Caco-2 (cell line): ENCODE data around the gene ANTXRL. TPM values are rescaled to one million over a fixed set of nuclear protein-coding genes. Genes with fewer than 3 reads are reported as not detected.
"Not testable (repeated sequence)": the region's sequence is repeated elsewhere in the genome, so short reads cannot be mapped to it uniquely, and the experiment has no call there.

ENCODE experiments used
- BruUV-seq: library from RNA; stranded (reverse); fragments of 400-500 nt; replicated peaks from 2 replicates; lab custom pipeline; 2021; lab: Mats Ljungman, UMichigan
- CTCF ChIA-PET: fragments of 300-600 bp; sonication (Branson Sonifier 250); formaldehyde crosslinking; loops from one replicate; lab custom pipeline; 2022; ENCODE audit warnings: antibody characterized with exemption; lab: Charles Lee
- POLR2A ChIA-PET: fragments of 300-600 bp; sonication (Branson Sonifier 250); formaldehyde crosslinking; loops from one replicate; lab custom pipeline; 2022; ENCODE audit warnings: antibody characterized with exemption; lab: Charles Lee
- DNase-seq, 2 experiments: peaks; one replicate each; pipeline versions ENCODE4 v3.0.0 to v3.0.0-alpha.2; 2020 to 2022
- H3K27me3 ChIP-seq: replicated peaks from 2 replicates; pipeline ENCODE4 v1.6.0; 2011; ENCODE audit warnings: low read length; ENCODE audit not compliant: control insufficient read depth, insufficient read depth
- H3K36me3 ChIP-seq: 2 replicates; pipeline ENCODE4 v1.5.1; 2011; ENCODE audit warnings: low read length; ENCODE audit not compliant: control insufficient read depth, insufficient read depth
- H3K4me1 ChIP-seq: fragments of 250-450 bp; sonication (Bioruptor Pico); 2 replicates; pipeline ENCODE4 v1.5.1; 2020; ENCODE audit warnings: mild to moderate bottlenecking
- H3K4me3 ChIP-seq: 2 replicates; pipeline ENCODE4 v1.5.1; 2011; ENCODE audit warnings: low read depth, mild to moderate bottlenecking, control low read depth, low read length
- H3K9me3 ChIP-seq: fragments of 250-450 bp; sonication (Bioruptor Pico); 2 replicates; pipeline ENCODE4 v1.5.1; 2020; ENCODE audit warnings: mild to moderate bottlenecking, moderate library complexity
- H3K27ac Mint-ChIP-seq: one replicate; pipeline ENCODE4 v1.8.0; 2022; ENCODE audit warnings: mixed read lengths; ENCODE audit not compliant: unreplicated experiment
- H3K27me3 Mint-ChIP-seq: one replicate; pipeline ENCODE4 v1.8.0; 2022; ENCODE audit warnings: mixed read lengths; ENCODE audit not compliant: insufficient read depth, unreplicated experiment
- H3K36me3 Mint-ChIP-seq: one replicate; pipeline ENCODE4 v1.8.0; 2022; ENCODE audit warnings: mild to moderate bottlenecking, mixed read lengths; ENCODE audit not compliant: insufficient read depth, unreplicated experiment
- H3K4me1 Mint-ChIP-seq: one replicate; pipeline ENCODE4 v1.8.0; 2022; ENCODE audit warnings: low read depth, mixed read lengths; ENCODE audit not compliant: unreplicated experiment
- H3K4me3 Mint-ChIP-seq: one replicate; pipeline ENCODE4 v1.8.0; 2022; ENCODE audit warnings: mild to moderate bottlenecking, moderate library complexity, mixed read lengths; ENCODE audit not compliant: unreplicated experiment
- H3K9me3 Mint-ChIP-seq: one replicate; pipeline ENCODE4 v1.8.0; 2022; ENCODE audit warnings: mixed read lengths; ENCODE audit not compliant: unreplicated experiment
- CTCF ChIP-seq, 2 experiments: fragments of 200-600 bp in 1 of 2; IDR thresholded peaks; 1 replicate in 1 of 2; 2 replicates in 1 of 2; pipeline versions ENCODE4 v1.5.1 to v1.8.0; 2011 to 2022; ENCODE audit warnings: antibody characterized with exemption in 1 of 2, control low read depth in 1 of 2, inconsistent platforms in 1 of 2, low read depth in 1 of 2, low read length in 1 of 2, mild to moderate bottlenecking in 1 of 2, moderate library complexity in 1 of 2; ENCODE audit not compliant: insufficient read depth in 1 of 2, severe bottlenecking in 1 of 2, unreplicated experiment in 1 of 2
- intact Hi-C: fragments of 100-400 bp; cut with micrococcal nuclease; formaldehyde crosslinking; loops from one replicate; pipeline ENCODE4 v1.10.0; 2022; ENCODE audit not compliant: unreplicated experiment
- total RNA-seq: library from RNA; stranded (reverse); gene quantifications from 2 replicates; pipeline ENCODE4 v1.2.3, GENCODE V29; 2022

ANTXRL gene
- total RNA-seq, 1 experiment from 2014 or later = not detected

- no peaks in the 10 kb centered on the region for H3K36me3 ChIP-seq
- no peak for DNase-seq
- Mint-ChIP-seq H3K36me3 (no peaks in the 10 kb centered on the region), H3K27me3 (no peaks in the 10 kb centered on the region), H3K4me1 (no peaks in the 10 kb centered on the region), H3K9me3 (no peaks in the 10 kb centered on the region), H3K4me3 (no peak overlapping the region), H3K27ac (no peak overlapping the region)
- H3K9me3 ChIP-seq = no peaks in the 10 kb centered on the region
- H3K4me3 ChIP-seq = no peak overlapping the region
- ChIA-PET CTCF (no interaction called here), POLR2A (no interaction called here)
- BruUV-seq = no TSS peak
- H3K27me3 ChIP-seq = no peaks in the 10 kb centered on the region
- H3K4me1 ChIP-seq = no peaks in the 10 kb centered on the region
- intact Hi-C loops = no loop called here
- no peak for TF ChIP-seq CTCF (IDR thresholded peaks at IDR 0.05; ENCODE audit: insufficient read depth in 1 of 2, low read depth in 1 of 2, low read length in 1 of 2, severe bottlenecking in 1 of 2, unreplicated experiment in 1 of 2)
These were observed 7.9 kb downstream of the ANTXRL start for GRCh38 chr10:46294641-46295220.

DNA sequence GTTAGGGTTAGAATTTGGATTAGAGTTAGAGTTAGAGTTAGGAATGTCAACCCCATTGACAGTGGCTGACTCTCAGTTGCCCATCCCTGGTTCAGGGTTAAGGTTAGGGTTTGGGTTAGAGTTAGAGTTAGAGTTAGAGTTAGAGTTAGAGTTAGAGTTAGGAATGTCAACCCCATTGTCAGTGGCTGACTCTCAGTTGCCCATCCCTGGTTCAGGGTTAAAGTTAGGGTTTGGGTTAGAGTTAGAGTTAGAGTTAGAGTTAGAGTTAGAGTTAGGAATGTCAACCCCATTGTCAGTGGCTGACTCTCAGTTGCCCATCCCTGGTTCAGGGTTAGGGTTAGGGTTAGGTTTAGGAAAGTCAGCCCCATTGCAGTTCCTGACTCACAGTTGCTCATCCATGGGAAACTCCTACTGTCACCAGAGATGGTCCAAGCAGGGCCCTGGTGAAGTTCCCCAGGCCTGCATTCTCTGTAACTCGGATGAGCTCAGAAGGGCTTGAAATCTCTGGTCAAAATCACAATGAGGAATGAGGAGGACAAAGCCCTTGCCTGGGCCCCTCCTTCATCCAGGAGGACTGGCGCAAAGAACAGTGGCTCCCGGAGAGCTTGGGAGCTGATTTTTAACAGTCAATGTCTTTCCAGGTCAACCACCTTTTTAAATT is 8.7 kb downstream of the ANTXRL start:
- H3K4me1 Mint-ChIP-seq, CTCF ChIA-PET, BruUV-seq, H3K27me3 ChIP-seq, H3K4me3 ChIP-seq, intact Hi-C loops, H3K9me3 Mint-ChIP-seq, H3K9me3 ChIP-seq, H3K36me3 ChIP-seq, DNase-seq, POLR2A ChIA-PET, H3K36me3 Mint-ChIP-seq, H3K27ac Mint-ChIP-seq, H3K4me1 ChIP-seq, H3K4me3 Mint-ChIP-seq, H3K27me3 Mint-ChIP-seq: not testable (repeated sequence)

DNA sequence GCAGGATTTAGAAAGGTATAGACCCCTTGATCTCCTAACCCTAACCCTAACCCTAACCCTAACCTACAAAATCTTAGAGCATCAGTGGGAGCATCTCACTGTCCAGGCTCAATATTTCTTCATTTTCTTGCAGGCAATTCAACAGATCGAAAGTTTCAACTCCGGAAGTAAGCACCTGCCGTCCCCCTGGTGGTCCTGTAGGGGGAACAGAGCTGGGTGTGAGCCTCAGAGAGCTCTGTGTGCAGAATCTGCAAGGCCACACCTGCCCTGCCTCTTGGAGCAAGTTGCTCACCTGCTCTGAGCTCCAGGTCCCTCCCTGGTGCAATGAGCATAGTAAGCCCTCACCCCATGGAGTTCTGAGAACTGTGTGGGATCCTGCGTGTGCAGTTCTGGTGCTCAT is 9.3 kb downstream of the ANTXRL start:
- H3K27me3 Mint-ChIP-seq, H3K4me3 Mint-ChIP-seq, H3K4me3 ChIP-seq, BruUV-seq, H3K36me3 ChIP-seq, H3K36me3 Mint-ChIP-seq, H3K9me3 Mint-ChIP-seq, H3K4me1 ChIP-seq, H3K4me1 Mint-ChIP-seq, CTCF ChIA-PET, H3K27ac Mint-ChIP-seq, H3K9me3 ChIP-seq, DNase-seq, H3K27me3 ChIP-seq, POLR2A ChIA-PET, intact Hi-C loops: not testable (repeated sequence)

DNA sequence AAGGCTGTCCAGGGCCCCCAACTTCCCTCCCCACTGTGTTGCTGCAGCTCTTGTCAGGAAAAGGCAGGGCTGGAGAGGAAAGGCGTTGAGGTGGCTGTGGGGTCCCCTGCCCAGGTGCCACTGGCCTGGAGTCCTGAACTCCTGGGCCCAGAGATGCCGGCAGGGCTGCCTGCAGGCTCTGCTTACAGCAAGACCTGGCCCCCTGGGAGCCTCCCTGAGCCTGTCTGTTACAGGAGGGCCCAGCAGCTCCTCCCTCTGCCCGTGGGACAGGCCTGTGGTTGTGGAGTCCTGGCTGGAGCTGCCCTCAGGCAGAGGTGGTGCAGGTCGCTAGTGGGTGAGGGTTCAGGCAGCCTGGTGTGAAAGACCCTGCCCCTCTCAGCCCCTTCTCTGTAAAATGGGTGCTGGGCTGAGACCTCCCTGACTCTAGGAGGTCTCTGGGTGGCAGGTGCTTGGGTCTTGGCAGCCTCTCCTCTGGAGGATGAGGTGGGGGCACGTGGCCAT is 9.9 kb downstream of the ANTXRL start:
- no peaks in the 10 kb centered on the region for H3K9me3 ChIP-seq
- TF ChIP-seq CTCF (IDR thresholded peaks at IDR 0.05; ENCODE audit: insufficient read depth in 1 of 2, low read depth in 1 of 2, low read length in 1 of 2, severe bottlenecking in 1 of 2, unreplicated experiment in 1 of 2) = no peak
- Mint-ChIP-seq H3K4me3 (no peak overlapping the region), H3K27me3 (no peaks in the 10 kb centered on the region), H3K36me3 (no peaks in the 10 kb centered on the region), H3K27ac (no peak overlapping the region), H3K9me3 (no peaks in the 10 kb centered on the region), H3K4me1 (no peaks in the 10 kb centered on the region)
- no TSS peak for BruUV-seq
- H3K27me3 ChIP-seq = no peaks in the 10 kb centered on the region
- no peaks in the 10 kb centered on the region for H3K36me3 ChIP-seq
- no peak overlapping the region for H3K4me3 ChIP-seq
- ChIA-PET CTCF (no interaction called here), POLR2A (no interaction called here)
- H3K4me1 ChIP-seq = no peaks in the 10 kb centered on the region
- no peak for DNase-seq
- intact Hi-C loops = no loop called here
